Ectodermal cell (in vitro differentiated cells): ENCODE data around the gene KIAA0825.

Experiments used
- H3K27ac ChIP-seq: 2 replicates; pipeline ENCODE4 v1.7.0; 2013; ENCODE audit warnings: mild to moderate bottlenecking, low read depth, low read length; ENCODE audit not compliant: insufficient read depth, poor library complexity, severe bottlenecking
- H3K27me3 ChIP-seq: 2 replicates; pipeline ENCODE4 v1.7.0; 2013; ENCODE audit warnings: mild to moderate bottlenecking, low read length; ENCODE audit not compliant: insufficient read depth, control insufficient read depth, poor library complexity, severe bottlenecking
- H3K36me3 ChIP-seq: one replicate; pipeline ENCODE4 v1.7.0; 2013; ENCODE audit warnings: low read length; ENCODE audit not compliant: control insufficient read depth, insufficient read depth
- H3K4me1 ChIP-seq: one replicate; pipeline ENCODE4 v1.7.0; 2013; ENCODE audit warnings: low read length; ENCODE audit not compliant: control insufficient read depth, insufficient read depth
- H3K4me3 ChIP-seq: 2 replicates; pipeline ENCODE4 v1.7.0; 2013; ENCODE audit warnings: low read depth, low read length, control low read depth; ENCODE audit not compliant: insufficient read depth
- H3K9me3 ChIP-seq: 2 replicates; pipeline ENCODE4 v1.7.0; 2013; ENCODE audit warnings: mild to moderate bottlenecking, low read length, moderate library complexity; ENCODE audit not compliant: control insufficient read depth
- WGBS, 2 experiments: methylation state at CpG; one replicate each; pipeline ENCODE4 v1.1.7; 2013; ENCODE audit warnings: missing lambda C conversion rate in 2 of 2; 5-methylcytosine and 5-hydroxymethylcytosine counted together

The KIAA0825 gene

DNA sequence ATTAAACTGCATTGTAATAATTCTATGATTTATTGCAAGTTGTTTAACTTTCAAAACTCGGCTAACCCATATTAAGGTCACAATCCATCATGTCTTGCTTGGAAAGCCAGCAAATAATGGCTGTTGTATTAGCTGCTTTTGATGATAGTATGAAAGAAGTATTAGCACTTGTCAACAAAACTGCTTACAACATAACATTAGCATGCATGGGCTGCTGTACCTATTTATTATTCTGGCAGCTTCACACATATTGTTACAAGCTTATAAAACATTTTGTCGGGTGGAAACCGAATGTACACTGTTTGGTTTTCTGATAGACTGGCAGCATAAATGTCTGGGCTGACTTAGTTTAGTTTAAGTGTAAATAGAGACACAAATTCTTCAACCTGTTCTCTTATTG lies 378.3 kb downstream of the KIAA0825 start:
- no peak overlapping the region for H3K27ac ChIP-seq
- 98 to 100% methylated on average over 2 to 3 of the region's 3 CpGs for WGBS, 2 experiments
- no peaks in the 10 kb centered on the region for H3K4me1 ChIP-seq
- H3K27me3 ChIP-seq = no peaks in the 10 kb centered on the region
- H3K4me3 ChIP-seq = no peak overlapping the region
- no peaks in the 10 kb centered on the region for H3K9me3 ChIP-seq
- no peaks in the 10 kb centered on the region for H3K36me3 ChIP-seq

DNA sequence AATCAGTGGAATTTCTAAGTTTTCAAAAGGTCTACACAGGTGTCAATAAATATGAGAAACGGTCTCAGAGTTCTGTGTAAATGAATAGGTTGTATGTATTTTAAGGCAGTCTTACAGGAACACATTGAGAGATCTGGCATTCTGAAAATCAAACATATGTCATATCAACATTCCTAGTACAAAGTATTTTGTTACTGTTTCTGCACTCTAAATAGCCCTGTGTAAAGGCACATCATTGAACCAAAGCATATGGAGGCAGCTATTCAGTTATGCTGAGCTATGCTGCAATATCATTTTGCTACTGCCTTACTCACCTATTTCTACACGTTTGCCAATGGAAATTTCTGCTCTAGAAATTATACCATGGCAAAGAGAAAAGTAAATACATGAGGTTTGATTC lies 379.1 kb downstream of the KIAA0825 start:
- Histone ChIP-seq H3K4me3 (no peak overlapping the region), H3K4me1 (no peaks in the 10 kb centered on the region), H3K36me3 (no peaks in the 10 kb centered on the region), H3K27me3 (no peaks in the 10 kb centered on the region), H3K27ac (no peak overlapping the region), H3K9me3 (no peaks in the 10 kb centered on the region)
- WGBS, 2 experiments = 90 to 98% methylated on average over 2 of the region's 2 CpGs

GRCh38 chr5:94234987-94235386 lies 383.4 kb downstream of the KIAA0825 start:
- H3K4me1 ChIP-seq = no peaks in the 10 kb centered on the region

DNA sequence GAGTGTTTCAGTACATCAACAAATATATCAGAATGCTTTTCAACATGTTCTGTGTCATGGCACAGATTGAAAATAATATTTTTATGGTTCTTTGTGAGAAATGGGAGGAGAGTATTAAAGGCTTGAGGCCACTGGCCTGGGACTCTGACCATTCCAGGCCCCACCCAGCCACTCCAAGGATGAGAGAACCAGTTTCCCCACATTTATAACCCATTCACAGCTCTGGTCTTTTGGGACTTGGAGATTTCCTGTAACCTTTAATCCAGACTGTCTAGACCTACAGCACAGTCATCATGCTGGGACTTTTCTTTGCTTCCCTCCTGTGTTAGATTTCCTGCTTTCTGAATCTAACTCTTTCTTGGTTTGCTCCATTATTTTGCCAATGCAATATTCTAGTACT lies 389.6 kb downstream of the KIAA0825 start:
- no peaks in the 10 kb centered on the region for H3K36me3 ChIP-seq
- H3K27ac ChIP-seq = no peak overlapping the region
- H3K27me3 ChIP-seq = no peaks in the 10 kb centered on the region
- H3K9me3 ChIP-seq = no peaks in the 10 kb centered on the region
- H3K4me1 ChIP-seq = no peaks in the 10 kb centered on the region
- no peak overlapping the region for H3K4me3 ChIP-seq

More at GRCh38 chr5:94234987-94235386, 383.4 kb downstream of the KIAA0825 start:
- WGBS, 2 experiments = 94% methylated on average over 1 of the region's 1 CpG; no CpG with 5 or more reads in 1 of the 2 experiments
- no peak overlapping the region for H3K4me3 ChIP-seq
- H3K9me3 ChIP-seq = no peaks in the 10 kb centered on the region
- no peaks in the 10 kb centered on the region for H3K27me3 ChIP-seq
- no peaks in the 10 kb centered on the region for H3K36me3 ChIP-seq
- no peak overlapping the region for H3K27ac ChIP-seq

DNA sequence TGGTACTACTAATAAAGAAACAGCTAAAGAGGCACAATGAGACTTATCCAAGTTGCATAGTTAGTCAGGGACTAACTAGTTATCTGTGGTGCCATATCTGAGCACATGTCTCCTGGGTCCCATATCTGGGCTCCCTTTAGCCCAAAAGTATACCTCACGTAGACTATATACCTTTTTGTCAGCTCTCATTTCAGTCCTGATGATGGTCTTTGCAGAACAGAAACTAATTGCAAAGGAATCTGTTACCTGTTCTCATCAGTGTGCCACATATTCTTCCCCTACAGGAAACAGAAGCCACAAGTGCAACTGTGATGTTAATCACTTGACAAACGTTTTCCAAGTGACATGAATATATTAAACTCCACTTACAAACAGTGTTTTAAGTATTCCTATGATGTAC lies 395.2 kb downstream of the KIAA0825 start:
- WGBS, 2 experiments = 47 to 97% methylated on average over 1 to 2 of the region's 2 CpGs
- no peaks in the 10 kb centered on the region for H3K9me3 ChIP-seq
- H3K27ac ChIP-seq = no peak overlapping the region
- H3K36me3 ChIP-seq = no peaks in the 10 kb centered on the region
- H3K4me1 ChIP-seq = no peaks in the 10 kb centered on the region
- no peak overlapping the region for H3K4me3 ChIP-seq
- no peaks in the 10 kb centered on the region for H3K27me3 ChIP-seq

- no peaks in the 10 kb centered on the region for H3K27me3 ChIP-seq
- H3K36me3 ChIP-seq = no peaks in the 10 kb centered on the region
- H3K4me1 ChIP-seq = no peaks in the 10 kb centered on the region
- H3K27ac ChIP-seq = no peak overlapping the region
- no peaks in the 10 kb centered on the region for H3K9me3 ChIP-seq
- no peak overlapping the region for H3K4me3 ChIP-seq
These were observed 400.0 kb downstream of the KIAA0825 start for GRCh38 chr5:94218374-94218773.

DNA sequence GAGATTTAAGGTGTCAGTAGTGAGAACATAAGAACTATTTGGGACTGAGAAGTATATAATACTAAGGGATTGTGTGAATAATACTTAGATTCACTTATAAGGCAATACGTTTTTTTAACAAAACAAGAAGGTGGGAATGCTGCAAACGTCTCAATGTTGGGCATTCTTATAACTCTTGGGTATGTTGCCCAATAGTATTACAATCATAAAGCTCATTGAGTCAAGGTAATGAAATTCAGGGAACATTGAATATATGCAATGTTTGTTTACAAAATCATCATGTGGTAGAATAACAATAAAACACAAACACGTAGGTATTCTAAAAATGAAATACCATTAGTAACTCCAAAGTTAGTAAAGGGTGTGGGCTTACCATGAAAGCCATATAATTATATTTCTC lies 400.7 kb downstream of the KIAA0825 start:
- Histone ChIP-seq H3K36me3 (no peaks in the 10 kb centered on the region), H3K9me3 (no peaks in the 10 kb centered on the region), H3K4me1 (no peaks in the 10 kb centered on the region), H3K27ac (no peak overlapping the region), H3K4me3 (no peak overlapping the region), H3K27me3 (no peaks in the 10 kb centered on the region)
- WGBS, 2 experiments = 93 to 100% methylated on average over 2 to 3 of the region's 3 CpGs

DNA sequence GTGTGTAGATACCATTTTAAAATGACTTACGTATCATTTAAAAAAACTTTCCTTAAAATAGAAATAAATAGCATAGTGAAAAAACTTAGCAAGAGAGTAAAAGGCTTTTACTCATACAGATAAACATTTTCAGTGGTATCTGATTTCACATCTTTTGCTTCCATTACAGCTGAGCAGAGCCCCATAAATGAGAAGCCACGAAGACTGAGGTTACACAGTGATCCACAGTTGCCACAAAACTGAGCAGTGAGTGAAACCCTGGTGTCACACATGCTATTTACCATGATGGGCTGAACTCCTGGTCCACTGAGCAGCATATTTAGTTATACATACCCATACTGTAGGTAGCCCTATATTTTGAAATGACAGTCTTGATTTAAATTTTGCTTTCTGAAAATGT lies 401.2 kb downstream of the KIAA0825 start:
- no peaks in the 10 kb centered on the region for H3K4me1 ChIP-seq
- H3K4me3 ChIP-seq = no peak overlapping the region
- no peak overlapping the region for H3K27ac ChIP-seq
- no peaks in the 10 kb centered on the region for H3K27me3 ChIP-seq
- H3K9me3 ChIP-seq = no peaks in the 10 kb centered on the region
- H3K36me3 ChIP-seq = no peaks in the 10 kb centered on the region
- 86 to 94% methylated on average over 1 of the region's 2 CpGs for WGBS, 2 experiments

DNA sequence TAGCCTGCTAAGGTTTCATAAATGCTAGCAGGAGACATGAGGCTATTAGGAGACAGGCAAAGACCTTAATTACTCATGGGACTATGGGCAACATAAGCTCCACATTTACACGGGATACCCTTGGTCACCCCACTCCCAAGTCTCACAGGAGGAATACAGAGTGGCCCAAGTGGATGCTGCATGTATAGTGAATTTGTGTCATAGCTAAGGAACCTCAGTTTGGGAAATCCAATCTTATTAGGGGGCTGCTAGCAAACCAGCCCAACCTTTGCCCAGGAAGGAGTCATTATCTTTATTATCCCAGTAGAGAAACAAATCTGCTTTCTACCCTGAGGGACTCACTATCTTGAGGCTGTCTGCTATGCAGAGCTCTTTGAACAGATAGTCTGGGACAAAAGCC lies 405.9 kb downstream of the KIAA0825 start:
- no CpG with 5 or more reads among the region's 1 CpG for WGBS, 2 experiments
- Histone ChIP-seq H3K4me1 (no peaks in the 10 kb centered on the region), H3K9me3 (no peaks in the 10 kb centered on the region), H3K4me3 (no peak overlapping the region), H3K36me3 (no peaks in the 10 kb centered on the region), H3K27me3 (no peaks in the 10 kb centered on the region), H3K27ac (no peak overlapping the region)

DNA sequence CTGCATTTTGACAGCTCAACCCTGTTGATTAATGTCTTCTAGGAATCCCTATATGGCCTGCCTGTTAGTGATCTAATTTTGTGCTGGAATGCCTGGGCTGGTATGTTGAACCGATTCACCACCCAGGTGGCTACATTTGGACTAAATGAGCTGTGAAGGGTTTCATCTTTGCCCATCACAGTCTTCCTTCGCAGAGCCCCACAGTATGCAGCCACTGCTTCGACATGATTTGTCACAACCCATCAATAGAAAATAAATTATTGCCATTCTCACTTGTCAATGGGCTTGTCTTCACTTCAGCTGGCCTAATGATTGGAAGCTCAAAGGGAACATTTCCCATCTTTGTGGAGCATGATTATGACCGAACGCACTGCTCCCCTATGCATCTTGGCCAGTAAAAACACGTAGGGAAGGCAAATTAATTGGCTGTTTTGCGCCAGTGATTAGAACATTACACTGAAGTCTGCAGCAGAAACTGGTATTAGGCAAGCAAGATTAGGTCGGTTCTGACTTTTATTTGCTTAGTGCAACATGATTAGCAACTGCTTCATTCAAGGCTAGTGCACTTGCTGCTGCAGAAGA lies 408.5 kb downstream of the KIAA0825 start:
- Histone ChIP-seq H3K27me3 (no peaks in the 10 kb centered on the region), H3K27ac (no peak overlapping the region), H3K4me3 (no peak overlapping the region), H3K36me3 (no peaks in the 10 kb centered on the region), H3K4me1 (no peaks in the 10 kb centered on the region), H3K9me3 (no peaks in the 10 kb centered on the region)
- 91 to 92% methylated on average over 8 of the region's 8 CpGs for WGBS, 2 experiments

- Histone ChIP-seq H3K27ac (no peak overlapping the region), H3K4me3 (no peak overlapping the region), H3K4me1 (no peaks in the 10 kb centered on the region), H3K27me3 (no peaks in the 10 kb centered on the region), H3K9me3 (no peaks in the 10 kb centered on the region), H3K36me3 (no peaks in the 10 kb centered on the region)
- WGBS, 2 experiments = 91 to 93% methylated on average over 3 of the region's 3 CpGs
These were observed 409.1 kb downstream of the KIAA0825 start for GRCh38 chr5:94209272-94209671.
